ENCODE results near the gene SST.

DNA sequence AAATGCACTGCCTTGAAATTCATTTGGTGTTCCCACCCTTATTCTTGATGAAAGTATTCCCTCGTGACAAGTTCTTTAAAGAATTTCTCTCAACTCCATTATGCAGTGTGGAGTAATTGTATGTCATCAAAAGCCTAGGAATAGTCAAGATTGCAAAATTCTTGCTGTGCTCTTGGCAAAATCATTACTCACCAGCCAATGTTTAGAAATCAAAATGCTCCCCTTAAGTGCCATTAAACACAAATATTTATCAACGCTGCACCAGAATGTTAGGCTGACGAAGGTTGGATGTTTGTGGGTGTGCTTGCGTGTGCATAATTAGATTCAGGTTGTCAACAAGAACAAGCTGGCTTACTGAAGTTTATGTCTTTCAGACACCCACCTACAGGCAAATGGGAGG is 40.5 kb downstream of the SST start:
- TF ChIP-seq EZH2phosphoT487 (IDR thresholded peaks at IDR 0.05; ENCODE audit: borderline replicate concordance) = no peak
- TF ChIP-seq, protein P1, sequence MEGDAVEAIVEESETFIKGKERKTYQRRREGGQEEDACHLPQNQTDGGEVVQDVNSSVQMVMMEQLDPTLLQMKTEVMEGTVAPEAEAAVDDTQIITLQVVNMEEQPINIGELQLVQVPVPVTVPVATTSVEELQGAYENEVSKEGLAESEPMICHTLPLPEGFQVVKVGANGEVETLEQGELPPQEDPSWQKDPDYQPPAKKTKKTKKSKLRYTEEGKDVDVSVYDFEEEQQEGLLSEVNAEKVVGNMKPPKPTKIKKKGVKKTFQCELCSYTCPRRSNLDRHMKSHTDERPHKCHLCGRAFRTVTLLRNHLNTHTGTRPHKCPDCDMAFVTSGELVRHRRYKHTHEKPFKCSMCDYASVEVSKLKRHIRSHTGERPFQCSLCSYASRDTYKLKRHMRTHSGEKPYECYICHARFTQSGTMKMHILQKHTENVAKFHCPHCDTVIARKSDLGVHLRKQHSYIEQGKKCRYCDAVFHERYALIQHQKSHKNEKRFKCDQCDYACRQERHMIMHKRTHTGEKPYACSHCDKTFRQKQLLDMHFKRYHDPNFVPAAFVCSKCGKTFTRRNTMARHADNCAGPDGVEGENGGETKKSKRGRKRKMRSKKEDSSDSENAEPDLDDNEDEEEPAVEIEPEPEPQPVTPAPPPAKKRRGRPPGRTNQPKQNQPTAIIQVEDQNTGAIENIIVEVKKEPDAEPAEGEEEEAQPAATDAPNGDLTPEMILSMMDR (IDR thresholded peaks at IDR 0.05 in 2 of 3, conservative IDR thresholded peaks at IDR 0.05 in 1 of 3; ENCODE audit: borderline replicate concordance in 1 of 3, insufficient read depth in 1 of 3, low read depth in 2 of 3, low read length in 2 of 3) = no peak
